BE2C (cell line): Measurements from ENCODE around the gene HMGB4.

Experiments used
- DNase-seq: peaks from one replicate; pipeline ENCODE4 v3.0.0-alpha.2; 2020
- H3K27me3 ChIP-seq: fragments of 250-450 bp; sonication (Bioruptor Pico); 2 replicates; pipeline ENCODE4 v1.5.1; 2020; ENCODE audit warnings: mild to moderate bottlenecking
- H3K36me3 ChIP-seq: fragments of 250-450 bp; sonication (Bioruptor Pico); 2 replicates; pipeline ENCODE4 v1.5.1; 2020; ENCODE audit warnings: mild to moderate bottlenecking
- H3K4me1 ChIP-seq: fragments of 250-450 bp; sonication (Bioruptor Pico); 2 replicates; pipeline ENCODE4 v1.5.1; 2020
- H3K4me3 ChIP-seq: 2 replicates; pipeline ENCODE4 v1.5.1; 2011; ENCODE audit warnings: low read depth, low read length
- H3K9me3 ChIP-seq: fragments of 250-450 bp; sonication (Bioruptor Pico); 2 replicates; pipeline ENCODE4 v1.5.1; 2020
- TF ChIP-seq, protein P1 (sequence below): IDR thresholded peaks from 2 replicates; pipeline ENCODE4 v1.5.1; 2012; ENCODE audit warnings: mild to moderate bottlenecking, low read depth, low read length

The HMGB4 gene

DNA sequence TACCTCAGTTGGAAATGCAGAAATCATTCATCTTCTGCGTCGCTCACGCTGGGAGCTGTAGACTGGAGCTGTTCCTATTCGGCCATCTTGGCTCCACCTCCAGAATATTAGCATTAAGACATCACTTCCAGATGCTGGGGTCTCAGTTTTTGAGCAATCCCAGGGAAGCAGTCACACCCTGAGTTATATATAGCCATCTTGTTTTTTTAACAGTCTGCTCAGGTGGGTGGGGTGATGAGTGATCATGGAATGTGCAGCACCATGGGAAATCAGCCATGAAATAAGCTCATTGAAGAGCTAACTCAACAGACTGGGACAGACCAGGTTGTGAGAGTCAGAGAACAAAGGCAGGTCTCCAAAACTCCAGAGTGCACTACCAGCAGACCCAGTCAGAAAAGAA lies 27.0 kb upstream of the HMGB4 start:
- no peaks in the 10 kb centered on the region for H3K36me3 ChIP-seq
- no peak for DNase-seq
- H3K9me3 ChIP-seq, result no peaks in the 10 kb centered on the region
- no peaks in the 10 kb centered on the region for H3K27me3 ChIP-seq
- TF ChIP-seq, protein P1, sequence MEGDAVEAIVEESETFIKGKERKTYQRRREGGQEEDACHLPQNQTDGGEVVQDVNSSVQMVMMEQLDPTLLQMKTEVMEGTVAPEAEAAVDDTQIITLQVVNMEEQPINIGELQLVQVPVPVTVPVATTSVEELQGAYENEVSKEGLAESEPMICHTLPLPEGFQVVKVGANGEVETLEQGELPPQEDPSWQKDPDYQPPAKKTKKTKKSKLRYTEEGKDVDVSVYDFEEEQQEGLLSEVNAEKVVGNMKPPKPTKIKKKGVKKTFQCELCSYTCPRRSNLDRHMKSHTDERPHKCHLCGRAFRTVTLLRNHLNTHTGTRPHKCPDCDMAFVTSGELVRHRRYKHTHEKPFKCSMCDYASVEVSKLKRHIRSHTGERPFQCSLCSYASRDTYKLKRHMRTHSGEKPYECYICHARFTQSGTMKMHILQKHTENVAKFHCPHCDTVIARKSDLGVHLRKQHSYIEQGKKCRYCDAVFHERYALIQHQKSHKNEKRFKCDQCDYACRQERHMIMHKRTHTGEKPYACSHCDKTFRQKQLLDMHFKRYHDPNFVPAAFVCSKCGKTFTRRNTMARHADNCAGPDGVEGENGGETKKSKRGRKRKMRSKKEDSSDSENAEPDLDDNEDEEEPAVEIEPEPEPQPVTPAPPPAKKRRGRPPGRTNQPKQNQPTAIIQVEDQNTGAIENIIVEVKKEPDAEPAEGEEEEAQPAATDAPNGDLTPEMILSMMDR, result no peak
- no peaks in the 10 kb centered on the region for H3K4me1 ChIP-seq
- H3K4me3 ChIP-seq, result no peak overlapping the region

DNA sequence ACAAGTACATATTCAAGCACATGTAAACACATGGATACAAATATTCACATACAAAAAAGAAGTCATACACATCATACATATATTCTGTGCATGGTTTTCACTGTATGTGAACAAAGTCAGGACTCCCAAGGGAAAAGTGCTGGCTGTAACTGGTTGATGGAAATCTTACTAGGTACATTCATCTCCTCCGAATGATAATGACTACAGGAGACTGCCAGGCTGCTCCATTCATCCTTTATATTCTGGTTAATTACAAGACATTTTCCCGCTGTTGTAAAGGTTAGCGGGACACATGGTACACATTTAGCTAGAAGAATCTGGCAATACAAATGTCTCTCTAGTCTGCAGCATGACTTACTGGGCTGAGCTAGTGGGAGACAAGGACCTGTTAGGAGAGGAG lies 26.2 kb upstream of the HMGB4 start:
- no peaks in the 10 kb centered on the region for H3K9me3 ChIP-seq
- DNase-seq, result no peak

DNA sequence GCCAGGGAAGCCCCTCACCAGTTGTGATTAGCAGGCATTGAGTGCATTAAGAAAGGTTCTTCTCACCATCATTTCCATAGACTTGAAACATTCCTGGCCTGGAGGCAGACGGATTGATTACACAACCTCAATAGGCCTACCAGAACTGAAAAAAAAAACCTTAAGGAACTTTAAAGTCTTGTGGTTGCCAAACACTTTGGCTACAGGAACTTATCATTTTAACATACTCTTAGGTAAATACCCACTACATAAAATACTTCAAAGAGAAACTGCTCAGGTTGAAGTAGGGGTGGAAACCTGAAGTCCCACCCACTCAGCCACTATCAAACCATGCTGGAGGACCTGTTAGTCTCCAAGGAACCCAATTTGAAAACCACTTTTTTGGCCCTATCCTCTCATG lies 22.4 kb upstream of the HMGB4 start:
- DNase-seq, result no peak
- H3K36me3 ChIP-seq, result no peaks in the 10 kb centered on the region
- no peak overlapping the region for H3K4me3 ChIP-seq
- H3K4me1 ChIP-seq, result no peaks in the 10 kb centered on the region
- TF ChIP-seq, protein P1, result no peak
- H3K27me3 ChIP-seq, result no peaks in the 10 kb centered on the region
- H3K9me3 ChIP-seq, result no peaks in the 10 kb centered on the region

More for the DNA sequence above, 26.2 kb upstream of the HMGB4 start:
- Histone ChIP-seq H3K4me3 (no peak overlapping the region), H3K36me3 (no peaks in the 10 kb centered on the region), H3K4me1 (no peaks in the 10 kb centered on the region), H3K27me3 (no peaks in the 10 kb centered on the region)
- TF ChIP-seq, protein P1, result no peak

DNA sequence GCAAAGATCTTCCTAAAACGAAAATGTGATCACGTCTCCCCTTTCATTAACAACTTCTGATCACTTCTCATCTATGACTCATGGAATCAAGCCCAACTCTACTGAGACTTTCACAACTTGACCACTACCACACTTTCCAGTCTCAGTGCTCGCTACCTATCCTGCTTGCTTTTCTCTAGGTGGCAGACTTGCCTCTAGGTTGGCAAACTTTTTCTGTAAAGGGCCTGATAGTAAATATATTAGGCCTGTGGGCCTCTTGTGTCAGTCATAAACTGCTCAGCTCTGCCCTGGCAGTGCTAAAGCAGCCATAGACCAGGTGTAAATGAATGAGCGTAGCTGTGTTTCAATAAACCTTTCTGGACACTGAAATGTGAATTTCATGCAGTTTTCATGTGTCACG lies 21.5 kb upstream of the HMGB4 start:
- DNase-seq, result no peak
- Histone ChIP-seq H3K4me3 (no peak overlapping the region), H3K27me3 (no peaks in the 10 kb centered on the region), H3K4me1 (no peaks in the 10 kb centered on the region), H3K9me3 (no peaks in the 10 kb centered on the region), H3K36me3 (no peaks in the 10 kb centered on the region)
- TF ChIP-seq, protein P1, result no peak

DNA sequence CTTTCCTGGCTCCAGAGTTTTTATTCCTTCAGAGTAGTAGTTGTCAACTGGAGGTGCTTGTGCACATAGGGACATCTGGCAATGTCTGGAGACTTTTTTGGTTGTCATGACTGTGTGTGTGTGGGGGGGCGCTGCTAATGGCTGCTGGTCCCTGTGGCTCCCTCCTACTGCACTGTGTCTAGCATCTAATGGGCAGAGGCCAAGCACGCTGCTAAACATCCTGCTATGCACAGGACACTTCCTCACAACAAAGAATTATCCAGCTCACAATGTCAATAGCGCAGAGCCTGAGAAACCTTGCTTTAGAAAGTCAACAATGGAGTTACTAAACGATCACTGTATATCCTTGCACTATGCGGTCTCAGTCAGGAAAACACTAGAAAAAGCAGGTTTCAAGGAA lies 19.7 kb upstream of the HMGB4 start:
- TF ChIP-seq, protein P1, result no peak
- no peak for DNase-seq
- Histone ChIP-seq H3K27me3 (no peaks in the 10 kb centered on the region), H3K4me3 (no peak overlapping the region), H3K9me3 (no peaks in the 10 kb centered on the region), H3K36me3 (no peaks in the 10 kb centered on the region), H3K4me1 (no peaks in the 10 kb centered on the region)

DNA sequence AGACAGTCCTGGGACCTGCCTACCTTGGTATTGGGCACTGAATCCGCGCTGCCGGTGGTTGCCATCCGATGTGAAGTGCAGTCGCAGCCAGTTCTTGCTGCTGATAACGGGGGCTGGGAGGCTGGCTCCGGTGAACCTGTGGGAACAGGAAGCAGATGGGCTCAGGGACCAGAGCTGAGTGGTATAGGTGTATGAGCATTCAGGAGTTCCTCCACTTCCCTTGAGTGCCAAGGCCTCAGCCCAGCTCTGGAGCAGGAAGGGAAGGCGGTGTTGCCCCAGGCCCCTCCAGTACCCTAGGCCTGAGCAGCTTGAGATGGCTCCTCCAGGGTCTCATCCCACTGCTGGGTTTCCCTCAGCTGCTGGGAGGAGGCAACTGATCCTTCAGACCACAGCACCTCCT lies 17.0 kb upstream of the HMGB4 start:
- TF ChIP-seq, protein P1, result no peak
- Histone ChIP-seq H3K36me3 (no peaks in the 10 kb centered on the region), H3K9me3 (no peaks in the 10 kb centered on the region), H3K4me1 (no peaks in the 10 kb centered on the region), H3K27me3 (no peaks in the 10 kb centered on the region), H3K4me3 (no peak overlapping the region)
- no peak for DNase-seq
